SK-N-SH (cell line): Measurements from ENCODE around the gene HOXC10. TPM values are rescaled to one million over a fixed set of nuclear protein-coding genes. Genes with fewer than 3 reads are reported as not detected.

ENCODE experiments used
- CTCF ChIA-PET: fragments of 300-600, 350-600 bp; formaldehyde crosslinking; extraction: SDS; loops from one replicate; lab custom pipeline; 2021; lab: Yijun Ruan, JAX
- POLR2A ChIA-PET: fragments of 350-600 bp; sonication (Branson Sonifier 250); formaldehyde crosslinking; extraction: SDS; loops from one replicate; lab custom pipeline; 2020; ENCODE audit warnings: antibody characterized with exemption, inconsistent platforms; lab: Yijun Ruan, JAX
- DNase-seq: peaks from one replicate; pipeline ENCODE4 v3.0.0; 2012
- H2AFZ ChIP-seq: fragments of 200-600 bp; sonication (generic); 2 replicates; pipeline ENCODE4 v1.8.1; 2016; ENCODE audit warnings: antibody characterized with exemption, mild to moderate bottlenecking, low read depth
- H3F3A ChIP-seq: fragments of 200-600 bp; sonication (generic); replicated peaks from 2 replicates; pipeline ENCODE3; 2016; ENCODE audit warnings: antibody characterized with exemption, mild to moderate bottlenecking; ENCODE audit not compliant: insufficient read depth
- H3K27ac ChIP-seq, 2 experiments: fragments of 200-500 bp in 1 of 2; fragments of 200-600 bp in 1 of 2; sonication (Bioruptor generic) in 1 of 2; sonication (generic), shearing (Covaris generic) in 1 of 2; 2 replicates each; pipeline versions ENCODE4 v1.5.1 to v1.6.1; 2014 to 2016; ENCODE audit warnings: low read depth in 2 of 2, inconsistent platforms in 1 of 2, low read length in 1 of 2, mild to moderate bottlenecking in 1 of 2, mixed read lengths in 1 of 2
- H3K27me3 ChIP-seq: fragments of 200-600 bp; sonication (generic), shearing (Covaris generic); 2 replicates; pipeline ENCODE4 v1.6.1; 2016; ENCODE audit warnings: mixed run types; ENCODE audit not compliant: insufficient read depth
- H3K36me3 ChIP-seq, 2 experiments: fragments of 200-500 bp in 1 of 2; fragments of 200-600 bp in 1 of 2; sonication (Bioruptor generic) in 1 of 2; sonication (generic) in 1 of 2; replicated peaks in 1 of 2; 2 replicates each; pipeline versions ENCODE3 to v1.5.1; 2014 to 2016; ENCODE audit warnings: low read length in 1 of 2, mild to moderate bottlenecking in 1 of 2; ENCODE audit not compliant: insufficient read depth in 2 of 2, control insufficient read depth in 1 of 2
- H3K4me1 ChIP-seq, 2 experiments: fragments of 200-500 bp in 1 of 2; fragments of 200-600 bp in 1 of 2; sonication (Bioruptor generic) in 1 of 2; sonication (generic), shearing (Covaris generic) in 1 of 2; 2 replicates each; pipeline versions ENCODE4 v1.5.1 to v1.6.1; 2014 to 2016; ENCODE audit warnings: low read depth in 1 of 2, low read length in 1 of 2, mixed run types in 1 of 2; ENCODE audit not compliant: insufficient read depth in 2 of 2, control insufficient read depth in 1 of 2
- H3K4me2 ChIP-seq: fragments of 200-600 bp; sonication (generic), shearing (Covaris generic); 2 replicates; pipeline ENCODE4 v1.6.1; 2017; ENCODE audit warnings: mixed run types
- H3K4me3 ChIP-seq, 2 experiments: fragments of 200-500 bp in 1 of 2; fragments of 200-600 bp in 1 of 2; sonication (Bioruptor generic) in 1 of 2; sonication (generic), shearing (Covaris generic) in 1 of 2; 2 replicates each; pipeline versions ENCODE4 v1.5.1 to v1.8.1; 2014 to 2016; ENCODE audit warnings: low read depth in 2 of 2, inconsistent platforms in 1 of 2, low read length in 1 of 2, mild to moderate bottlenecking in 1 of 2, mixed read lengths in 1 of 2, moderate library complexity in 1 of 2
- H3K79me2 ChIP-seq: fragments of 200-600 bp; sonication (generic); 2 replicates; pipeline ENCODE4 v1.8.1; 2017; ENCODE audit warnings: mild to moderate bottlenecking; ENCODE audit not compliant: insufficient read depth
- H3K9ac ChIP-seq: fragments of 200-600 bp; sonication (generic); 2 replicates; pipeline ENCODE4 v1.6.1; 2017; ENCODE audit warnings: mixed run types
- H3K9me2 ChIP-seq: fragments of 200-600 bp; sonication (generic); 2 replicates; pipeline ENCODE4 v1.6.1; 2017; ENCODE audit warnings: mixed run types
- H3K9me3 ChIP-seq: fragments of 200-600 bp; sonication (generic); 2 replicates; pipeline ENCODE4 v1.6.1; 2017; ENCODE audit warnings: mixed run types, mild to moderate bottlenecking, moderate library complexity
- H4K20me1 ChIP-seq: fragments of 200-600 bp; sonication (generic); 2 replicates; pipeline ENCODE4 v1.6.1; 2017; ENCODE audit warnings: mild to moderate bottlenecking, mixed run types; ENCODE audit not compliant: insufficient read depth
- ELF1 ChIP-seq: IDR thresholded peaks from 2 replicates; pipeline ENCODE4 v1.4.0; 2012
- EP300 ChIP-seq, 2 experiments: IDR thresholded peaks; 2 replicates each; pipeline versions ENCODE4 v1.4.0 to v1.6.1; 2012; ENCODE audit warnings: borderline replicate concordance in 1 of 2, low read depth in 1 of 2, low read length in 1 of 2
- FOXM1 ChIP-seq: IDR thresholded peaks from 2 replicates; pipeline ENCODE4 v1.4.0; 2012; ENCODE audit warnings: low read depth, mild to moderate bottlenecking
- GABPA ChIP-seq: IDR thresholded peaks from 2 replicates; pipeline ENCODE4 v1.4.0; 2012; ENCODE audit warnings: low read depth, mild to moderate bottlenecking
- GATA2 ChIP-seq: sonication (generic); formaldehyde crosslinking; IDR thresholded peaks from 2 replicates; pipeline ENCODE4 v1.5.0; 2020; ENCODE audit warnings: mild to moderate bottlenecking, missing genetic modification reagents
- IRF3 ChIP-seq: fragments of 150-350 bp; IDR thresholded peaks from 2 replicates; pipeline ENCODE4 v1.6.1; 2016; ENCODE audit warnings: mild to moderate bottlenecking, low read depth, low read length
- MAX ChIP-seq: IDR thresholded peaks from 2 replicates; pipeline ENCODE4 v1.4.0; 2012; ENCODE audit warnings: low read depth
- MXI1 ChIP-seq: IDR thresholded peaks from 2 replicates; pipeline ENCODE4 v1.6.1; 2012; ENCODE audit warnings: mild to moderate bottlenecking, low read depth, low read length, improper control_type of control experiment
- RCOR1 ChIP-seq: fragments of 150-350 bp; IDR thresholded peaks from 2 replicates; pipeline ENCODE4 v1.6.1; 2017; ENCODE audit warnings: antibody characterized with exemption, low read length
- SIN3A ChIP-seq: IDR thresholded peaks from 2 replicates; pipeline ENCODE4 v1.6.1; 2012; ENCODE audit warnings: low read depth, mild to moderate bottlenecking, low read length, moderate library complexity, borderline replicate concordance
- SMC3 ChIP-seq: IDR thresholded peaks from 2 replicates; pipeline ENCODE4 v1.6.1; 2012; ENCODE audit warnings: low read depth, low read length, improper control_type of control experiment
- TAF1 ChIP-seq: IDR thresholded peaks from 2 replicates; pipeline ENCODE4 v1.6.1; 2012; ENCODE audit warnings: low read depth, mild to moderate bottlenecking, low read length, moderate library complexity, borderline replicate concordance
- USF1 ChIP-seq: IDR thresholded peaks from 2 replicates; pipeline ENCODE4 v1.4.0; 2012; ENCODE audit warnings: low read depth, borderline replicate concordance
- USF2 ChIP-seq: fragments of 150-350 bp; IDR thresholded peaks from 2 replicates; pipeline ENCODE4 v1.6.1; 2017; ENCODE audit warnings: antibody characterized with exemption, low read length, low read depth, borderline replicate concordance
- YY1 ChIP-seq: IDR thresholded peaks from 2 replicates; pipeline ENCODE4 v1.4.0; 2012; ENCODE audit warnings: low read depth, mild to moderate bottlenecking
- ZBTB33 ChIP-seq: IDR thresholded peaks from 2 replicates; pipeline ENCODE4 v1.4.0; 2012; ENCODE audit warnings: low read depth, borderline replicate concordance
- WGBS: methylation state at CpG from one replicate; pipeline ENCODE4 v1.1.6; 2017; ENCODE audit warnings: low lambda C conversion rate; 5-methylcytosine and 5-hydroxymethylcytosine counted together
- polyA plus RNA-seq, 3 experiments: library from polyadenylated mRNA; depleted of rRNA; stranded (reverse); fragments of >200 nt; gene quantifications; 2 replicates each; pipeline ENCODE4 v1.2.3, GENCODE V29; 2012

Gene HOXC10
- polyA plus RNA-seq, 1 of the 3 experiments (the other 2 are of a cell fraction), result 0.03 TPM

GRCh38 chr12:54025499-54026405 lies 40.8 kb downstream of the HOXC10 start:
- H3K9ac ChIP-seq, result no peak overlapping the region
- no peak overlapping the region for H3K4me2 ChIP-seq
- H2AFZ ChIP-seq, result no peak overlapping the region
- ChIA-PET POLR2A (no interaction called here), CTCF (interaction anchor here (0.7 to 23.2 kb wide), 7 partner anchors 21 to 189 kb away, joined by 3 to 548 read pairs (median 56); partner anchors contain the start of genes HOXC10 and SMUG1)
- H3K4me3 ChIP-seq, result no peak overlapping the region
- WGBS, result 78% methylated on average over 7 of the region's 7 CpGs
- H3F3A ChIP-seq, result no peaks in the 10 kb centered on the region
- H3K9me2 ChIP-seq, result no peaks in the 10 kb centered on the region
- no peaks in the 10 kb centered on the region for H3K27me3 ChIP-seq
- no peaks in the 10 kb centered on the region for H3K36me3 ChIP-seq
- no peaks in the 10 kb centered on the region for H4K20me1 ChIP-seq
- DNase-seq, result no peak
- peaks cover 0 to 34% of the 10 kb centered on the region in 2 experiments; a peak in 1 of 4 replicates for H3K4me1 ChIP-seq
- H3K9me3 ChIP-seq, result no peaks in the 10 kb centered on the region
- no peaks in the 10 kb centered on the region for H3K79me2 ChIP-seq
- TF ChIP-seq FOXM1 (no peak), SIN3A (no peak), ELF1 (no peak), SMC3 (no peak), MAX (no peak)
- no peak overlapping the region; a peak in 1 of 4 replicates for H3K27ac ChIP-seq

- Histone ChIP-seq H3K27ac (no peak overlapping the region), H3K4me2 (no peak overlapping the region), H3F3A (no peaks in the 10 kb centered on the region), H4K20me1 (no peaks in the 10 kb centered on the region), H3K27me3 (no peaks in the 10 kb centered on the region)
- WGBS, result 92% methylated on average over 22 of the region's 22 CpGs
- CTCF ChIA-PET, result interaction anchor here (0.7 to 23.2 kb wide), 5 partner anchors 20 to 188 kb away, joined by 3 to 548 read pairs (median 107); partner anchors contain the start of genes HOXC10, HOXC8 and SMUG1
- TF ChIP-seq SIN3A (no peak), GATA2 (no peak), ELF1 (no peak), EP300 (IDR thresholded peaks at IDR 0.05; ENCODE audit: borderline replicate concordance in 1 of 2, low read depth in 1 of 2, low read length in 1 of 2) (no peak), GABPA (no peak), MXI1 (no peak), USF1 (no peak), MAX (no peak), TAF1 (no peak), USF2 (no peak), ZBTB33 (no peak), IRF3 (no peak), YY1 (no peak), RCOR1 (no peak)
- TF ChIP-seq, all 33 proteins: peak for 0
- H3K9me3 ChIP-seq, result no peaks in the 10 kb centered on the region
- no peaks in the 10 kb centered on the region for H3K79me2 ChIP-seq
- H3K9me2 ChIP-seq, result no peaks in the 10 kb centered on the region
- H3K36me3 ChIP-seq, result no peaks in the 10 kb centered on the region
- peaks cover 0 to 28% of the 10 kb centered on the region in 2 experiments; a peak in 1 of 4 replicates for H3K4me1 ChIP-seq
- no peak overlapping the region for H2AFZ ChIP-seq
- POLR2A ChIA-PET, result interaction anchor here (0.7 kb wide), 1 partner anchor 108 kb away, joined by 3 read pairs; no protein-coding TSS in a partner anchor
- no peak overlapping the region for H3K9ac ChIP-seq
- no peak overlapping the region for H3K4me3 ChIP-seq
- no peak for DNase-seq
Observed at GRCh38 chr12:54026640-54027441, 41.9 kb downstream of the HOXC10 start.
